ENCODE measurements around the gene SSBP3. TPM values are rescaled to one million over a fixed set of nuclear protein-coding genes. Genes with fewer than 3 reads are reported as not detected.
A peak's percentile ranks its signal among the peaks of the same experiment; 100 is the strongest.

SSBP3 gene
- total and polyA plus RNA-seq, 9 of the 15 experiments (the other 6 are each of a cell fraction or from before 2014, with no cell fraction given), result 8.7 to 108 (median 33.8) TPM

DNA sequence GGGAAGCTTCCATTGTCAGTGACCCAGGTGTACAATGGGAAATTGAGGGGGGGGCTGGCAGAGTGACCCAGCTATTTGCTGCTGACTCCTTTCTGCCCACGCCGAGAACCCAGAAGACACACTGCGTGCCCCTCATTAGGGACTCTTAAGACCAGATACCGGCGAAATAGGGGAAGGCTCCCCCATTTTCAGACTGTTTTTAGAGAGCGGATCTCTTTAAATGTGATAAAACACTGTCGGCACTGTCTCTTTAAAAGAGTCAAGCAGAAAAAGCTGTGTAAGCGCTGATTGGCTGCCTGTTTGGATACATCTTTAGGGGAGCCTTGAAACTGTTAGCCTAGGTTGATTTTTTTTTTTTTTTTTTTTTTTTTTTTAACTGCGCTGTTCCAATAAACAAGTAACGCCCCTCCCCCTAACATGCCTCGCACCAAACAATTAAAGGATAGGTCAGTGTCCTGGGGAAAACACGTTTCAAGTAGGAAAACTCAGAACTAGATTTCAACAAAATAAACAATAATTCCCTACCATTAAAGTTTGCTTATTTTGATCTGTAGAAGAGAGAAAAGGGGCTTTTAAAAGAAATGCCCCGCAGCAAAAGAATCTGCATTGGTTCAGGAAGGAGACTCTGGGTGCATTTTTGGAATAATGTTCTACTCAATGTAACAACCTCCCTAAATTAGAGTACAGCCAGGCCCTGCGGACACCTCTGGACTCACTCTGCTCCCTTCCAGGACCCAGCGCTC is 1.4 kb upstream of the SSBP3 start (continued):
- TF ChIP-seq, protein P1, sequence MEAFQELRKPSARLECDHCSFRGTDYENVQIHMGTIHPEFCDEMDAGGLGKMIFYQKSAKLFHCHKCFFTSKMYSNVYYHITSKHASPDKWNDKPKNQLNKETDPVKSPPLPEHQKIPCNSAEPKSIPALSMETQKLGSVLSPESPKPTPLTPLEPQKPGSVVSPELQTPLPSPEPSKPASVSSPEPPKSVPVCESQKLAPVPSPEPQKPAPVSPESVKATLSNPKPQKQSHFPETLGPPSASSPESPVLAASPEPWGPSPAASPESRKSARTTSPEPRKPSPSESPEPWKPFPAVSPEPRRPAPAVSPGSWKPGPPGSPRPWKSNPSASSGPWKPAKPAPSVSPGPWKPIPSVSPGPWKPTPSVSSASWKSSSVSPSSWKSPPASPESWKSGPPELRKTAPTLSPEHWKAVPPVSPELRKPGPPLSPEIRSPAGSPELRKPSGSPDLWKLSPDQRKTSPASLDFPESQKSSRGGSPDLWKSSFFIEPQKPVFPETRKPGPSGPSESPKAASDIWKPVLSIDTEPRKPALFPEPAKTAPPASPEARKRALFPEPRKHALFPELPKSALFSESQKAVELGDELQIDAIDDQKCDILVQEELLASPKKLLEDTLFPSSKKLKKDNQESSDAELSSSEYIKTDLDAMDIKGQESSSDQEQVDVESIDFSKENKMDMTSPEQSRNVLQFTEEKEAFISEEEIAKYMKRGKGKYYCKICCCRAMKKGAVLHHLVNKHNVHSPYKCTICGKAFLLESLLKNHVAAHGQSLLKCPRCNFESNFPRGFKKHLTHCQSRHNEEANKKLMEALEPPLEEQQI (IDR thresholded peaks at IDR 0.05), result no peak
- TF ChIP-seq ZNF707 (CRISPR knock-in tag; conservative IDR thresholded peaks at IDR 0.05), result no peak
- TF ChIP-seq FOXA3 (CRISPR knock-in tag; conservative IDR thresholded peaks at IDR 0.05 in 1 of 2, IDR thresholded peaks at IDR 0.05 in 1 of 2), result peak; percentile 30 to 47; a peak in 1 of 4 replicates
- peak; percentile 67; the same call in 1 of the 2 replicates for TF ChIP-seq NBN (IDR thresholded peaks at IDR 0.05; ENCODE audit: low read depth)
- peak; percentile 23 for TF ChIP-seq BRD9 (IDR thresholded peaks at IDR 0.05; ENCODE audit: low read depth, partially characterized antibody)
- TF ChIP-seq ZNF197 (CRISPR knock-in tag; IDR thresholded peaks at IDR 0.05; ENCODE audit: low read depth), result 0 out of 2 replicates have a peak, but pooled peaks have one; percentile 80
- TF ChIP-seq ZBTB2 (IDR thresholded peaks at IDR 0.05), result peak; percentile 75
- no peak; the same call in none of the 2 replicates for TF ChIP-seq L3MBTL2 (IDR thresholded peaks at IDR 0.05)
- TF ChIP-seq BHLHE40 (IDR thresholded peaks at IDR 0.05; ENCODE audit: low read length), result no peak
- peak in 1 of 2 experiments; percentile 30; a peak in 1 of 4 replicates for TF ChIP-seq ETV6 (IDR thresholded peaks at IDR 0.05; ENCODE audit: borderline replicate concordance in 1 of 2, low read depth in 2 of 2, low read length in 1 of 2)
- no peak for TF ChIP-seq ETV6 (CRISPR knock-in tag; IDR thresholded peaks at IDR 0.05; ENCODE audit: borderline replicate concordance)
- peak; percentile 92 to 96 for TF ChIP-seq FOXK2 (conservative IDR thresholded peaks at IDR 0.05 in 1 of 2, IDR thresholded peaks at IDR 0.05 in 1 of 2; ENCODE audit: low read depth in 2 of 2)
- peak; percentile 77; the same call in 1 of the 2 replicates for TF ChIP-seq ZBTB7A (IDR thresholded peaks at IDR 0.05; ENCODE audit: borderline replicate concordance, control insufficient read depth, low read depth, low read length)
- TF ChIP-seq POLR2AphosphoS5 (IDR thresholded peaks at IDR 0.05; ENCODE audit: control insufficient read depth, insufficient read depth, low read depth, low read length), result peak; percentile 66
- TF ChIP-seq, protein P2, sequence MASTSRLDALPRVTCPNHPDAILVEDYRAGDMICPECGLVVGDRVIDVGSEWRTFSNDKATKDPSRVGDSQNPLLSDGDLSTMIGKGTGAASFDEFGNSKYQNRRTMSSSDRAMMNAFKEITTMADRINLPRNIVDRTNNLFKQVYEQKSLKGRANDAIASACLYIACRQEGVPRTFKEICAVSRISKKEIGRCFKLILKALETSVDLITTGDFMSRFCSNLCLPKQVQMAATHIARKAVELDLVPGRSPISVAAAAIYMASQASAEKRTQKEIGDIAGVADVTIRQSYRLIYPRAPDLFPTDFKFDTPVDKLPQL (IDR thresholded peaks at IDR 0.05; ENCODE audit: extremely low read depth, insufficient read length), result no peak
- TF ChIP-seq SIN3A (IDR thresholded peaks at IDR 0.05; ENCODE audit: borderline replicate concordance in 2 of 2, control insufficient read depth in 1 of 2, low read depth in 2 of 2, low read length in 2 of 2), result peak in 1 of 2 experiments; percentile 65; a peak in 1 of 4 replicates
- TF ChIP-seq, protein P3, sequence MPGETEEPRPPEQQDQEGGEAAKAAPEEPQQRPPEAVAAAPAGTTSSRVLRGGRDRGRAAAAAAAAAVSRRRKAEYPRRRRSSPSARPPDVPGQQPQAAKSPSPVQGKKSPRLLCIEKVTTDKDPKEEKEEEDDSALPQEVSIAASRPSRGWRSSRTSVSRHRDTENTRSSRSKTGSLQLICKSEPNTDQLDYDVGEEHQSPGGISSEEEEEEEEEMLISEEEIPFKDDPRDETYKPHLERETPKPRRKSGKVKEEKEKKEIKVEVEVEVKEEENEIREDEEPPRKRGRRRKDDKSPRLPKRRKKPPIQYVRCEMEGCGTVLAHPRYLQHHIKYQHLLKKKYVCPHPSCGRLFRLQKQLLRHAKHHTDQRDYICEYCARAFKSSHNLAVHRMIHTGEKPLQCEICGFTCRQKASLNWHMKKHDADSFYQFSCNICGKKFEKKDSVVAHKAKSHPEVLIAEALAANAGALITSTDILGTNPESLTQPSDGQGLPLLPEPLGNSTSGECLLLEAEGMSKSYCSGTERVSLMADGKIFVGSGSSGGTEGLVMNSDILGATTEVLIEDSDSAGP (CRISPR knock-in tag; IDR thresholded peaks at IDR 0.05), result peak; percentile 96
- no peak for TF ChIP-seq ZNF133 (CRISPR knock-in tag; IDR thresholded peaks at IDR 0.05)
- peak; percentile 73 for TF ChIP-seq GABPA (tag; conservative IDR thresholded peaks at IDR 0.05; ENCODE audit: low read depth)
- TF ChIP-seq GTF2E2 (tag; IDR thresholded peaks at IDR 0.05), result peak; percentile 68; the same call in 1 of the 2 replicates
